Activated naive CD4-positive, alpha-beta T cell treated with Interleukin-2 at 50 U/mL for 16 hours (primary cell): Measurements from ENCODE around the gene DRAM1.
"Not testable (repeated sequence)": the region's sequence is repeated elsewhere in the genome, so short reads cannot be mapped to it uniquely, and the experiment has no call there.

ENCODE experiments used
- DNase-seq: peaks from one replicate; pipeline ENCODE4 v3.0.0-alpha.2; 2020

DRAM1 gene

GRCh38 chr12:101876861-101877805 is at the start of gene DRAM1:
Gene DRAM1, plus strand, starts transcription at chr12:101877580. Its CDS starts 210 bp downstream, at chr12:101877790.
- DNase-seq: peak; percentile 77

- DNase-seq: no peak
Observed at GRCh38 chr12:101828463-101829196, 48.8 kb upstream of the DRAM1 start.

GRCh38 chr12:101829639-101830366 is 47.6 kb upstream of the DRAM1 start:
- DNase-seq: no peak

GRCh38 chr12:101830367-101831325 is 46.7 kb upstream of the DRAM1 start, which contains the start of gene GNPTAB:
Gene GNPTAB, minus strand, starts transcription at chr12:101830959. Its CDS starts 284 bp downstream, at chr12:101830675.
- DNase-seq: peak; percentile 96

GRCh38 chr12:101832030-101832429 is 45.4 kb upstream of the DRAM1 start:
- DNase-seq: no peak

GRCh38 chr12:101838628-101839323 is 38.6 kb upstream of the DRAM1 start:
- no peak for DNase-seq

- peak; percentile 69 for DNase-seq
Observed at GRCh38 chr12:101839324-101840283, 37.8 kb upstream of the DRAM1 start.

GRCh38 chr12:101841069-101841468 is 36.3 kb upstream of the DRAM1 start:
- no peak for DNase-seq

GRCh38 chr12:101845137-101845711 is 32.2 kb upstream of the DRAM1 start:
- DNase-seq: no peak

GRCh38 chr12:101847325-101847724 is 30.1 kb upstream of the DRAM1 start:
- no peak for DNase-seq

GRCh38 chr12:101850199-101850598 is 27.2 kb upstream of the DRAM1 start:
- DNase-seq: no peak

GRCh38 chr12:101852998-101853397 is 24.4 kb upstream of the DRAM1 start:
- DNase-seq: no peak

- DNase-seq: no peak
Observed at GRCh38 chr12:101854747-101855146, 22.6 kb upstream of the DRAM1 start.

- no peak for DNase-seq
Observed at GRCh38 chr12:101855364-101855884, 22.0 kb upstream of the DRAM1 start.

- no peak for DNase-seq
Observed at GRCh38 chr12:101855976-101856375, 21.4 kb upstream of the DRAM1 start.

- not testable (repeated sequence) for DNase-seq
Observed at GRCh38 chr12:101856614-101857013, 20.8 kb upstream of the DRAM1 start.

- no peak for DNase-seq
Observed at GRCh38 chr12:101857043-101857558, 20.3 kb upstream of the DRAM1 start.

- DNase-seq: no peak
Observed at GRCh38 chr12:101858361-101858760, 19.0 kb upstream of the DRAM1 start.
